Adipocyte (in vitro differentiated cells): ENCODE results near the gene UQCRHL.
A peak's percentile ranks its signal among the peaks of the same experiment; 100 is the strongest.

ENCODE experiments used
- DNase-seq: peaks from one replicate; pipeline ENCODE4 v3.0.0-alpha.2; 2015; ENCODE audit warnings: low read depth
- H3K27me3 ChIP-seq: replicated peaks from 2 replicates; pipeline ENCODE4 v1.7.0; 2013; ENCODE audit warnings: mild to moderate bottlenecking, low read length, moderate library complexity; ENCODE audit not compliant: control insufficient read depth, insufficient read depth
- H3K36me3 ChIP-seq: 2 replicates; pipeline ENCODE4 v1.7.0; 2013; ENCODE audit warnings: low read length, mild to moderate bottlenecking, moderate library complexity; ENCODE audit not compliant: control insufficient read depth, insufficient read depth, severe bottlenecking
- H3K4me1 ChIP-seq: 2 replicates; pipeline ENCODE4 v1.7.0; 2013; ENCODE audit warnings: mild to moderate bottlenecking, low read length, moderate library complexity; ENCODE audit not compliant: control insufficient read depth, insufficient read depth
- H3K4me3 ChIP-seq: 2 replicates; pipeline ENCODE4 v1.7.0; 2013; ENCODE audit warnings: mild to moderate bottlenecking, low read length, moderate library complexity
- H3K9ac ChIP-seq: 2 replicates; pipeline ENCODE4 v1.7.0; 2013; ENCODE audit warnings: mild to moderate bottlenecking, low read length, moderate library complexity
- H3K9me3 ChIP-seq: 2 replicates; pipeline ENCODE4 v1.7.0; 2013; ENCODE audit warnings: mild to moderate bottlenecking, low read length, moderate library complexity; ENCODE audit not compliant: control insufficient read depth

Gene UQCRHL

DNA sequence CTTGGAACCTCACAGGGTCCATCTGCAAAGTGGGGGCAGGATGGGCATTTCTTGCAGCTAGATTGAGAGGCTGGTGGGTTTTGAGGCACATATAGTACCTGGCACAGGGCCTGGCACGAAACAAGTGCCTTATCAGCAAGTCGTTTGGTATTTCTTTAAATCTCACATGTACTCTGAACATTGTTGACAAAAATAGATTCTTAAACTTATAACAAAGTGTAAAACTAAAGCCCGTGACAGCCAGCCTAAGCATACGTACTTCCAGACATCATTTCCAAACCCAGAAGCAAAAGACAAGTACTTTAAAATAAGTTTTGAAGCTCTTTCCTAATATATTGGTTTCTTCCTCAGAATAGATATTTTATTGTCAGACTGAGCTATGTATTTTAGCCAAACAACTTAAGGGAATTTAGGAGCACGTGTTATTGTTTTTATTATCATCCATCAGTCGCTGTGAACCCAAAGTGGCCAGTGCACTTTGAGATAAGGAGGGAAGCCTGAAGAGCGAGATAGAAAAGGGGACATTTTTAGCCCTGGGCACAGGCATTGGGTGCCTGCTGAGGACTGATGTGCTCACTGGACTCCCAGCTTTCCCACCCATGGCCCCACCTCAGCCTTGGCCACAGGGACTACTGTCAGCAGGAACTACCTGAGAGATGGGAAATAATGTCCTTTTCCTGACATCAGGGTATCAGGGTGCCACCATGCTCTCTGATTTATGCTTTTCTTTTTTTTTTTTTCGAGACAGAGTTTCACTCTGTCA, 45.9 kb downstream of the UQCRHL start:
- Histone ChIP-seq H3K4me1 (peaks cover 33% of the 10 kb centered on the region), H3K9me3 (no peaks in the 10 kb centered on the region), H3K4me3 (peak overlapping the region; percentile 65), H3K9ac (peak overlapping the region; percentile 71), H3K27me3 (no peaks in the 10 kb centered on the region), H3K36me3 (peaks cover 9% of the 10 kb centered on the region)
- DNase-seq, result peak; percentile 23

DNA sequence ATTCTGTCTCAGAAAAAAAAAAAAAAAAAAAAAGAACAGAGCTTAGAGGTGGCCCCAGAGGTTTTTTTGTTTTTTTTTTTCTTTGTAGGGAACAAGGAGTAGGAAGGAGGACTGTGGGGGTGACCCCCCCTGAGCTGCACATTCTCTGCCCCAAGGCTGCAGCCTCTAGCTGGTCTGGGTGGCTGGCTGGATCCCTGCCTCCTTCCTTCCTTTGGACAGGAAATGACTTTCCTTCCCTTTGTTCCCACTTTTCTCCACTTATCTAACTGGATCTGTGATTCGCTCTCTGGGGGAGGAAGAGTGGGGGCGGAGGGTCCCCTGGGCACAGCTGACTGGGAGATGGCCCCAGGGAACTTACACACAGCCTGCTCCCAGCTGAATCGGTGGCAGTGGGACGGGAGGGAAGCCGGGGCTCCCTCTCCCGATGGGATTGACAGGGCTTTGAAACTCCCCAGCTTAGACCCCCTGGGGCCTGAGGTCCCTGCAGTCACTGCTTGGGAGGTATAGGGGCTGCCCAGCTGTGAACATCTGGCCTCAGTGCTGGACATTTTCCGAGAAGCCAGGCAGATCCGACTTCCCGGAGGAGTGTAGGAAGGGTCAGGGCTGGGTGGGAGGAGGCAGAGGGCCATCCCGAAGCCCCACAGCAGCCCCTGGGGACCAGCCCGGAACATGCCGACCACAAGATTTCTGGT, 46.8 kb downstream of the UQCRHL start:
- peaks cover 34% of the 10 kb centered on the region for H3K4me1 ChIP-seq
- peak; percentile 73 for DNase-seq
- H3K27me3 ChIP-seq, result no peaks in the 10 kb centered on the region
- H3K9ac ChIP-seq, result peak overlapping the region; percentile 71
- peak overlapping the region; percentile 65 for H3K4me3 ChIP-seq
- H3K36me3 ChIP-seq, result peaks cover 7% of the 10 kb centered on the region
- H3K9me3 ChIP-seq, result no peaks in the 10 kb centered on the region

DNA sequence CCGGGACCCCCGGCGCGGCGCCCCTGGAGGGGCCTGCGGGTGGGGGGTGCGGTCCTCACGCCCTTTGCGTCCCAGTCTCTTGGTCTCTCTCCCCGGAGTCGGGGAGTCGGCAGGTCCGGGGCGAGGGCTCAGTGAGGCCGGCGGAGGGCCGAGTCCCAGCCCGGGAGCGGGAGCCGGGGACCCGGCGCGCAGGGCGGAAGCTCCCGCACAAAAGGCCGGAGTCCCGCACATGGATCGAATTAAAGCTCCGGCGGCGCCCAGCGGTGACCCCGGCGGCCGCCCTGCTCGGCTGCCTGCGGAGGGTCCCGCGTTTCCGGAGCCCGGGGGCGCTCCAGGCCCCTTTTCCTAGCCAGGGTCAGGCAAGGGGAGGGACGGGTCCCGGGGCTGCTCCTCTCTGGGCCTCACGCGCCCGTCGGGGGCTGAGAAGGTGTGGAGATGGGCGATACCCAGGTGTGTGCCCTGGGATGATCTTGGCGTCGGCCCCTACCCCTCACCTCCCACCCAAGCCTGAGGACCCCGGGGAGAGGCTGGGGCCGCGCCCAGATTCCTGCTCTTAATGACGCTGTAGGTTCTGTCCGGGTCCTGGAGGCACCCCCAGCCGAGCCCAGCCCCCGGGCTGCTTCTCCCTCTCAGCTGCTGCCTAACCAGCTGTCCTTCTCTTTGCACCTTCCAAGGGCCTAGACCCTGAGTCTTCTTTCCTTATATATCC, 48.3 kb downstream of the UQCRHL start:
- no peaks in the 10 kb centered on the region for H3K27me3 ChIP-seq
- H3K4me1 ChIP-seq, result peaks cover 40% of the 10 kb centered on the region
- H3K9me3 ChIP-seq, result no peaks in the 10 kb centered on the region
- H3K36me3 ChIP-seq, result no peaks in the 10 kb centered on the region
- DNase-seq, result peak; percentile 72
- H3K9ac ChIP-seq, result peak overlapping the region; percentile 85
- peak overlapping the region; percentile 80 for H3K4me3 ChIP-seq

DNA sequence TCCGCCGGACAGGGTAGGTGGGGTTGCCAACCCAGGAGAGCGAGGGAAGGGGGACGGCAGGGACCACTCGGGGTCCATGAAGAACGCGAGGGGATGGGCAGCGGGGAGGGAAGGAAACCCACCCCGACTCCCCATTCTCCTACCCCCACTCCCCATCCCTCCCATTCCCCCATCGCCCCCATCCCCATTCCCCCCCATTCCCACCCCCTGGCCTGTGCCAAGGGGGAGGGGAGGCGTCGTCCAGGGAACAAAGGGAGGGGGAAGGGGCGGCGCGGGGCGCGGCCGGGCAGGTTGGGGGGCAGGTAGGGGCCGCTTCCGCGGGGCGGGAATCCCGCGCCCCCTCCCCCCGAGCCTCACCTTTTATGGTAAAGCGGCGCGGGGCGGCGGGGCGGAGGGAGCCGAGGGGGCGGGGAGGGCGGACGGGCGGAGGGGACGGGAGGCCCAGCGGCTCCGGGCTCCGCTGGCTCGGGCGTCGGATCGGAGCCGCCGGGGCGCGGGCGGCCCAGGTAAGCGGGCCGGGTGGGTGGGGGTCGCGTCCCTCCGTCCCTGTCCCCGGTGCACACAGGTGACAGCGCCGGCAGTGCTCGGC, 49.0 kb downstream of the UQCRHL start, which contains the start of gene FBLIM1:
Gene FBLIM1, plus strand, starts transcription at position 453 of the 589 bp plus-strand sequence. CDS start 6,189 bp downstream, outside the sequence.
- peak within 1 kb of the TSS; percentile 85 for H3K9ac ChIP-seq
- no peaks in the 10 kb centered on the region for H3K9me3 ChIP-seq
- H3K4me1 ChIP-seq, result peaks cover 40% of the 10 kb centered on the region
- no peaks in the 10 kb centered on the region for H3K36me3 ChIP-seq
- no peaks in the 10 kb centered on the region for H3K27me3 ChIP-seq
- peak; percentile 65 for DNase-seq
- H3K4me3 ChIP-seq, result peak within 1 kb of the TSS; percentile 80

DNA sequence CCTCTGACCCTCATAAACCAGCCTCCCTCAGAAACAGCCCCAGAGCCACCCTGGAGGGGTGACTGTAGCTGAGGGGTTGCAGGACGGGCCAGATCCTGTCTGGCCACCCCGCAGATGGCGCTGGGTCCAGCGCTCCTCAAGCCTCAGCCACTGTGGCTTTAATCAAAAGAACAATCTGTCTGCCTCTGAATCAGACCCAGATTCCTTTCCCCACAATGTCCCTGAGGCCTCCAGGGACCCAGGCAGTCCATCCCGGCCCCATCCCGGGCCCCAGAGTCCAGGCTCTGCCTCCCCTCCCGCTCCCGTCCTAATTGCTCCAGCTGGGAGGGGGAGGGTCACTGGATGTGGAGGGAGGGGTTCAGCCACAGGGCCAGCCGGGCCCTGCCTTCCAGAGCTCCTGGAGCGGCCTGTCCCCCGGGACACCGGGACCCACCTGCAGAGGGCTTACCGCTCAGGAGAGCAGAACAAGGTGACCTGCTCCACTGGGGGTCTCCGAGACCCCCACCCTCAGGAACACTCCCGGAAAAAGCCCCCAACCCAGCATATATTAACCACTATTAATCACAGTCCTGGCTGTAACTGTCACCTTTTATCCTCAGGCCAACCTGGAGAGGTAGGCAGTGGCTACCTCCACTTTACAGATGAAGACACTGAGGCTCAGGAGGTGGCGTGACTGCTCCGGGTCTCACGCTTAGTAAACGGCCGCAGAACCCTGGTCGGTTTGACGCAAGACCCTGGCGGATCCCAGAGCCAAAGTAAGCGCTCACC, 49.7 kb downstream of the UQCRHL start:
- no peaks in the 10 kb centered on the region for H3K9me3 ChIP-seq
- DNase-seq, result peak; percentile 77
- H3K4me1 ChIP-seq, result peaks cover 40% of the 10 kb centered on the region
- peak overlapping the region; percentile 61 for H3K9ac ChIP-seq
- no peaks in the 10 kb centered on the region for H3K36me3 ChIP-seq
- peak overlapping the region; percentile 54 for H3K4me3 ChIP-seq
- no peaks in the 10 kb centered on the region for H3K27me3 ChIP-seq
